OCI-LY1 (cell line): ENCODE measurements around the gene HSF5.

Source experiments
- H2AFZ ChIP-seq: fragments of 200-600 bp; sonication (generic), shearing (Covaris generic); 2 replicates; pipeline ENCODE4 v1.6.0; 2014; ENCODE audit warnings: antibody characterized with exemption, mild to moderate bottlenecking, low read length
- H3F3A ChIP-seq: fragments of 200-600 bp; sonication (generic), shearing (Covaris generic); 2 replicates; pipeline ENCODE4 v1.6.0; 2014; ENCODE audit warnings: mild to moderate bottlenecking, antibody characterized with exemption, low read length, moderate library complexity; ENCODE audit not compliant: insufficient read depth
- H3K27ac ChIP-seq: fragments of 200-600 bp; sonication (generic); 2 replicates; pipeline ENCODE4 v1.5.1; 2014; ENCODE audit warnings: low read length, mixed run types, mild to moderate bottlenecking, low read depth; ENCODE audit not compliant: poor library complexity, severe bottlenecking
- H3K27me3 ChIP-seq: fragments of 200-600 bp; sonication (generic); 2 replicates; pipeline ENCODE4 v1.6.0; 2014; ENCODE audit warnings: antibody characterized with exemption, mild to moderate bottlenecking, low read length, moderate library complexity; ENCODE audit not compliant: insufficient read depth
- H3K36me3 ChIP-seq: fragments of 200-600 bp; sonication (generic); 2 replicates; pipeline ENCODE4 v1.6.1; 2014; ENCODE audit warnings: mild to moderate bottlenecking, antibody characterized with exemption, low read length, moderate library complexity, mixed read lengths; ENCODE audit not compliant: insufficient read depth
- H3K4me1 ChIP-seq: fragments of 200-600 bp; sonication (generic); 2 replicates; pipeline ENCODE4 v1.5.1; 2014; ENCODE audit warnings: mild to moderate bottlenecking, low read length, moderate library complexity; ENCODE audit not compliant: insufficient read depth, severe bottlenecking
- H3K4me2 ChIP-seq: fragments of 200-600 bp; sonication (generic), shearing (Covaris generic); 2 replicates; pipeline ENCODE4 v1.6.1; 2014; ENCODE audit warnings: low read length
- H3K4me3 ChIP-seq: fragments of 200-600 bp; sonication (generic); 2 replicates; pipeline ENCODE4 v1.5.1; 2014; ENCODE audit warnings: low read length, low read depth, mild to moderate bottlenecking, mixed read lengths; ENCODE audit not compliant: poor library complexity, severe bottlenecking
- H3K79me2 ChIP-seq: fragments of 200-600 bp; shearing (Covaris generic); 2 replicates; pipeline ENCODE4 v1.6.1; 2016; ENCODE audit warnings: mixed run types, low read length, mixed read lengths; ENCODE audit not compliant: insufficient read depth
- H3K9ac ChIP-seq: fragments of 200-600 bp; sonication (generic), shearing (Covaris generic); 2 replicates; pipeline ENCODE4 v1.6.1; 2014; ENCODE audit warnings: mild to moderate bottlenecking, low read length, mixed read lengths
- H3K9me2 ChIP-seq: fragments of 200-600 bp; sonication (generic), shearing (Covaris generic); 2 replicates; pipeline ENCODE4 v1.6.1; 2014; ENCODE audit warnings: low read depth, mild to moderate bottlenecking, low read length, mixed read lengths
- H3K9me3 ChIP-seq: fragments of 200-600 bp; shearing (Covaris generic); 2 replicates; pipeline ENCODE4 v1.6.1; 2014; ENCODE audit warnings: low read length, mixed read lengths
- H4K20me1 ChIP-seq: fragments of 200-600 bp; sonication (generic), shearing (Covaris generic); 2 replicates; pipeline ENCODE4 v1.6.0; 2016; ENCODE audit warnings: mild to moderate bottlenecking, low read length; ENCODE audit not compliant: insufficient read depth
- CTCF ChIP-seq: fragments of 200-600 bp; sonication (generic), shearing (Covaris generic); IDR thresholded peaks from 2 replicates; pipeline ENCODE4 v1.5.1; 2017; ENCODE audit warnings: mild to moderate bottlenecking, antibody characterized with exemption, low read length, moderate library complexity, mixed read lengths
- EZH2 ChIP-seq: fragments of 200-600 bp; sonication (generic), shearing (Covaris generic); IDR thresholded peaks from 2 replicates; pipeline ENCODE4 v1.8.0; 2017; ENCODE audit warnings: borderline replicate concordance, mixed run types, mild to moderate bottlenecking, antibody characterized with exemption, low read length, moderate library complexity, mixed read lengths

The HSF5 gene

GRCh38 chr17:58382872-58383242 lies 105.4 kb downstream of the HSF5 start:
- Histone ChIP-seq H3K36me3 (no peaks in the 10 kb centered on the region; the same call in 1 of the 2 replicates), H2AFZ (no peak overlapping the region), H3K4me1 (no peaks in the 10 kb centered on the region), H3K27ac (no peak overlapping the region), H3K4me3 (no peak overlapping the region), H3K27me3 (peaks cover 2% of the 10 kb centered on the region; the same call in 1 of the 2 replicates), H3K9me3 (no peaks in the 10 kb centered on the region), H3F3A (no peaks in the 10 kb centered on the region), H3K9me2 (no peaks in the 10 kb centered on the region), H3K79me2 (no peaks in the 10 kb centered on the region), H4K20me1 (no peaks in the 10 kb centered on the region), H3K9ac (no peak overlapping the region), H3K4me2 (no peak overlapping the region)
- TF ChIP-seq CTCF (no peak), EZH2 (no peak)

GRCh38 chr17:58382108-58382871 lies 105.9 kb downstream of the HSF5 start:
- Histone ChIP-seq H3K4me3 (no peak overlapping the region), H3K27ac (no peak overlapping the region), H3K36me3 (no peaks in the 10 kb centered on the region; the same call in 1 of the 2 replicates), H3K27me3 (peaks cover 2% of the 10 kb centered on the region; the same call in 1 of the 2 replicates), H2AFZ (no peak overlapping the region), H3K79me2 (no peaks in the 10 kb centered on the region), H4K20me1 (no peaks in the 10 kb centered on the region), H3K9me3 (no peaks in the 10 kb centered on the region), H3K4me2 (0 out of 2 replicates have a peak overlapping the region, but pooled peaks have one; percentile 4), H3K9me2 (no peaks in the 10 kb centered on the region), H3F3A (no peaks in the 10 kb centered on the region), H3K9ac (no peak overlapping the region), H3K4me1 (no peaks in the 10 kb centered on the region)
- TF ChIP-seq EZH2 (no peak), CTCF (no peak)

GRCh38 chr17:58381124-58382035 lies 106.8 kb downstream of the HSF5 start:
- Histone ChIP-seq H4K20me1 (no peaks in the 10 kb centered on the region), H3K9ac (no peak overlapping the region), H3K4me1 (no peaks in the 10 kb centered on the region), H2AFZ (no peak overlapping the region), H3K79me2 (no peaks in the 10 kb centered on the region), H3K9me3 (no peaks in the 10 kb centered on the region), H3K4me3 (no peak overlapping the region), H3F3A (no peaks in the 10 kb centered on the region), H3K36me3 (no peaks in the 10 kb centered on the region; the same call in 1 of the 2 replicates), H3K27me3 (peaks cover 2% of the 10 kb centered on the region; the same call in 1 of the 2 replicates), H3K9me2 (no peaks in the 10 kb centered on the region), H3K4me2 (no peak overlapping the region), H3K27ac (no peak overlapping the region)
- TF ChIP-seq EZH2 = no peak
- no peak for TF ChIP-seq CTCF
